NCI-H446 (cell line): ENCODE results near the gene WASL.

Source experiments
- DNase-seq, 2 experiments: peaks; one replicate each; lab custom pipeline; 2025; lab: John Stamatoyannopoulos, UW

WASL gene

GRCh38 chr7:123690550-123690949 is 58.3 kb downstream of the WASL start:
- DNase-seq, result no peak

GRCh38 chr7:123689250-123689649 is 59.6 kb downstream of the WASL start:
- no peak for DNase-seq

GRCh38 chr7:123687727-123688126 is 61.1 kb downstream of the WASL start:
- no peak for DNase-seq

- no peak for DNase-seq
Observed at GRCh38 chr7:123687161-123687560, 61.6 kb downstream of the WASL start.

GRCh38 chr7:123682690-123683089 is 66.1 kb downstream of the WASL start:
- DNase-seq, result peak in 1 of 2 experiments; percentile 31

GRCh38 chr7:123681561-123681960 is 67.2 kb downstream of the WASL start:
- DNase-seq, result no peak

GRCh38 chr7:123680580-123680979 is 68.2 kb downstream of the WASL start:
- DNase-seq, result no peak

GRCh38 chr7:123679614-123680013 is 69.2 kb downstream of the WASL start:
- no peak for DNase-seq

GRCh38 chr7:123677061-123677715 is 71.6 kb downstream of the WASL start:
- no peak for DNase-seq

GRCh38 chr7:123675181-123675473 is 73.7 kb downstream of the WASL start:
- no peak for DNase-seq

- peak in 1 of 2 experiments; percentile 6 for DNase-seq
Observed at GRCh38 chr7:123674399-123675180, 74.2 kb downstream of the WASL start.

GRCh38 chr7:123673752-123674398 is 74.9 kb downstream of the WASL start:
- DNase-seq, result no peak

GRCh38 chr7:123673137-123673732 is 75.6 kb downstream of the WASL start:
- DNase-seq, result no peak

- no peak for DNase-seq
Observed at GRCh38 chr7:123669485-123669884, 79.3 kb downstream of the WASL start.

GRCh38 chr7:123666492-123666891 is 82.3 kb downstream of the WASL start:
- DNase-seq, result no peak

- no peak for DNase-seq
Observed at GRCh38 chr7:123665896-123666295, 82.9 kb downstream of the WASL start.

- DNase-seq, result no peak
Observed at GRCh38 chr7:123665157-123665556, 83.6 kb downstream of the WASL start.

- DNase-seq, result no peak
Observed at GRCh38 chr7:123663200-123663599, 85.6 kb downstream of the WASL start.

- DNase-seq, result no peak
Observed at GRCh38 chr7:123662755-123663154, 86.0 kb downstream of the WASL start.

GRCh38 chr7:123662293-123662692 is 86.5 kb downstream of the WASL start:
- no peak for DNase-seq

GRCh38 chr7:123661765-123662164 is 87.0 kb downstream of the WASL start:
- no peak for DNase-seq

- DNase-seq, result no peak
Observed at GRCh38 chr7:123660514-123661354, 88.1 kb downstream of the WASL start.
